Measurements from ENCODE around the gene MACO1. TPM values are rescaled to one million over a fixed set of nuclear protein-coding genes. Genes with fewer than 3 reads are reported as not detected.
"Not testable (repeated sequence)": the region's sequence is repeated elsewhere in the genome, so short reads cannot be mapped to it uniquely, and the experiment has no call there.

MACO1 gene
- 28.5 and 29.1 TPM in 2 replicates for total RNA-seq

- peak; percentile 96 for DNase-seq
Observed at GRCh38 chr1:25430073-25430966, at the start of gene MACO1. MACO1 (plus strand) TSS chr1:25430897; CDS start chr1:25431099, 202 bp downstream.

DNA sequence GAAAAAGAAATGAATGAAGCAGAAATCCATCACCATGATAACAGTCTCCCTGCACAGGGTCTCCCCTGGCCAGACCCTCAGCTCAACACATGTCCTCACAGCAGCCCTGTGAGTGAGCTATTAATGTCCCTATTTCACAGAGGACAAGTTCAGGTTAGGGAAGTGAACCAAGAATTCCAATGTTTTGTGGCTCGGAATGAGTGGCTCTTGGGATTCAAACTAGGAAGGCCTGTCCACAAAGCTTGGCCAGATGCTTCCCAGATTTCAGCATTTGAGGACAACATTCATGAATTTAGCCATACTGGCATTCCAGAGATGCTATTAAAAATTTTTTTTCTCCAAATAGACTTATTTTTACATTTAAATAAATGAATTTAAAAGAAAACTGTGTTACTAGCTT lies 48.2 kb upstream of the MACO1 start:
- not testable (repeated sequence) for DNase-seq

- DNase-seq = not testable (repeated sequence)
Observed at GRCh38 chr1:25383090-25383489, 47.6 kb upstream of the MACO1 start.

GRCh38 chr1:25383875-25384274 lies 46.8 kb upstream of the MACO1 start:
- DNase-seq = not testable (repeated sequence)

DNA sequence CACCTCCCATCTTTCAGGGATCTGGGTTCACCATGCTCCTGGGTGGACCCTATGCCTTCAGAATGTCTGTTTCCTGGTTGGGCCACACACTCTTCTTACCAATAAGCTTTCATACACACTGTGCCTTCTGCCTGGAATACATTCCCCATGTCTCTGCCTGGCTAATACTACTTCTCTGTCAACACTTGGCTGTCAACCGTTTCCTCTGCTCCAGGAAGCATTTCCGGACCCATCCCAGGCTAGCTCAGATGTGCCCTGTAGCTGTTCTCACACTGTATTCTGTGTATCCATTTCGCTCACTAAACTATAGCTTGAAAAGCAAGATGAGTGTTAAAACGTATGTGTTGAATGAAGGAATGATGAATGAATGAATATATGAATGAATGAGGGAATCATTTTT lies 43.6 kb upstream of the MACO1 start:
- not testable (repeated sequence) for DNase-seq

GRCh38 chr1:25388691-25389090 lies 42.0 kb upstream of the MACO1 start:
- DNase-seq = not testable (repeated sequence)

DNA sequence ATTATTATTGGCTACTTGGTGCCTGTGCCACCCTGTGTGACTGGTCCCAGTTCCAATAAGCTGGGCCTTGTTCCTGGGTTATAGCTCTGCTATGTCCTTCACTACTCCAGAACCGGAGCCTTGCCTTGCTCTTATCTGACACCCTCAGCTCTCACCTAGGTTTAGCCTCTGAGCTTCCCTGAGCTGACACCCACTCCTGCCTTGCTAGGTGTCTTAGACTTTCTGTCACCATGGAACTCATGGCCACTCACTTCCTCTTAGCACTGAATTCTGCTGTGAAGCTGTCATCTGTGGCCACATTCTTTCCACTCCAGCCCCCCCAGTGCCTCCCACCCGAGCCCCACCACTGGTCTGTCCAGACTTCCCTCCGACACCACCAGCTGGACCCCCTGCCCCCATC lies 41.0 kb upstream of the MACO1 start:
- DNase-seq = not testable (repeated sequence)

GRCh38 chr1:25392841-25393240 lies 37.9 kb upstream of the MACO1 start:
- DNase-seq = no peak

DNA sequence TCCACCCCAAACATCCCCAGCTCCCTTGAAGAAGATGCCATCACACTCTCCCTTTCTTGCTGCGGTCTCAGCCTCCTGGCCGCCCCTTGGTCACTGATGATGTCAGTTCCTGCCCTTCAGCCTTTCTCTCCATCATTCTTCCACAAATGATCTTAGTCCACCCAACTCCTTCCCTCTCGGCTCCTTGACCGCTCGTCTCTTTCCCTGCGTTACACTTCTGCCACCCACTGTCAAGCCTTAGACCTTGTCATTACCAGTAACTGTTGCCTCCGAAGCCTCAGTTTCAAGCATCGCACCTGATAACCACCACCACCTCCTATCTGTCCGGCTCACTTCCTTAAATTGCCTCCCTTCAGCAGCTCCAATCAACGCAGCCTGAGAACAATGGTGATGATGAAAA lies 33.1 kb upstream of the MACO1 start:
- not testable (repeated sequence) for DNase-seq

DNA sequence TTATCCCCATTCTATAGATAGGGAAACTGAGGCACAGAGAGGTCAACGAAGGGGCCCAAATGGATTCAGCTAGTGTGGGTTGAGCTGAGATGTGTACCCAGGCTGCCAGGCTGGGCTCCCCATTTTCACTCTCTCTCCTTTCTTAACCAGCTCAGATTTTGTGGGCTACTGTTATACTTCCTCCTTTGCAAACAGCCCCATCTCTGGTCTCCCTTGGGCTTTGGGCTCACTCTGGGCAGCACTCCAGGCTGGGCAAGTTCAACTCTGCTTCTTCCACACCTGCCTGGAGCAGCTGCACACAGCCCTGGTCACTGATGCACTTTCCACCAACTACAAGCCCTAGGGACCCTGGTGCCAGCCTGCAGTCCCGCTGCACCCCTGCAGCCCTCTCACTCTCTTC lies 32.6 kb upstream of the MACO1 start:
- not testable (repeated sequence) for DNase-seq

GRCh38 chr1:25402947-25403803 lies 27.5 kb upstream of the MACO1 start:
- not testable (repeated sequence) for DNase-seq

- not testable (repeated sequence) for DNase-seq
Observed at GRCh38 chr1:25405731-25406305, 24.9 kb upstream of the MACO1 start.

GRCh38 chr1:25409641-25410427 lies 20.9 kb upstream of the MACO1 start:
- not testable (repeated sequence) for DNase-seq

DNA sequence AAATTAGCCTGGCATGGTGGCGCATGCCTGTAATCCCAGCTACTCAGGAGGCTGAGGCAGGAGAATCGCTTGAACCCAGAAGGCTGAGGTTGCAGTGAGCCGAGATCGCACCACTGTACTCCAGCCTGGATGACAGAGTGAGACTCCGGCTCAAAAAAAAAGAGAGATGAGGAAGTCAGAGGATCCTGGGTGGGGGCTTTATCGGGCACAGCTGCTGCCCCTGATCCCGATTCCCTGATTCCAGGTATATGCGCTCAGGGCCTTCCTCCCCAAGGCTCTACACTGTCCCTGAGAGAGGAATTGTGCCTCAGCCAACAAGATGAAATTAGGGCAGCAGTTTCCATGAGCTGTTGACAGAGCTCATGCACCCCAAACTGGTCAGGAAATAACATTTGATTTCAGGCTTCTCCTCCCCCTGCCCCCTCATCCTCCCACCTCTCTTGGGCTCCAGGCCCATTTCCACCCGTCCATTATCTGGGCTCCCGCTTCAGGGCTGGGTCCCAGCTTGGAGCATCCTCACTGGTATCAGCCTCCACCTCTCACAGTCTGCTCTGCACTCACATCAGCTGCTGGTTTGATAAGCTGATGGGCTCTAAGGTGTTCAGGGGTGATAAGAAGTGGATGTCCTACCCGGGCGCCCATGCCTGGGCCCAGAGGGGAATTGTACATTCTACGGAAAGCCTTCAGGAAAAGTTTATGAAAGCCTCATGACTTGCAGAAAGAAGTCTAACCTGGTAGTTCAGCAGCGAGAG lies 17.6 kb upstream of the MACO1 start:
- DNase-seq = not testable (repeated sequence)

GRCh38 chr1:25414157-25414556 lies 16.5 kb upstream of the MACO1 start:
- DNase-seq = not testable (repeated sequence)

GRCh38 chr1:25414578-25414977 lies 16.1 kb upstream of the MACO1 start:
- not testable (repeated sequence) for DNase-seq

- DNase-seq = not testable (repeated sequence)
Observed at GRCh38 chr1:25417280-25417679, 13.4 kb upstream of the MACO1 start.

GRCh38 chr1:25419339-25419738 lies 11.4 kb upstream of the MACO1 start:
- DNase-seq = not testable (repeated sequence)

- DNase-seq = not testable (repeated sequence)
Observed at GRCh38 chr1:25420715-25421114, 10.0 kb upstream of the MACO1 start, which contains the start of gene RHCE. RHCE (minus strand) TSS chr1:25420825; CDS start chr1:25420786, 39 bp downstream.

DNA sequence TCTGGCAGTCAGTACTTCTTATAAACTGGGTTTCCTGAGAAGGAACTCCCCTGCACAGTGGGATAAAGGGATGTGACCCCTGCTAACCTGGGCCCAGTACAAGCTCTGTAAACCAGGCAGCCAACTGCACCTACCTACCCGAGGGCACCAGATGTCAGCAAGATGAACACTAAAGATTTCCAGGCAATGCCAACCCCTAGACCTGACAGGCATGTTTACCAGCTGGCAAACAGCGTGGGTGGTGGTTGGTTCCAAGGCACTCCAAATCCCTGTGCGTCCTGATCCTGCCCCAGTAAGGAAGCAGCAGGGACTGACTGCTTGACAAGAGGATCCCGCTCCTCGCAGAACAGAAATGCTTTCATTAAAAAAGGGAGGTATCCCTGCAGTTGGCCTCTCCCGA lies 7.5 kb upstream of the MACO1 start:
- not testable (repeated sequence) for DNase-seq

Data from dermis blood vessel endothelial cell (primary cell).